Ishikawa (cell line): ENCODE results near the gene NKD1.

ENCODE experiments used
- CEBPB ChIP-seq: IDR thresholded peaks from 2 replicates; pipeline ENCODE4 v1.6.1; 2012
- EP300 ChIP-seq: IDR thresholded peaks from 2 replicates; pipeline ENCODE4 v1.6.1; 2012; ENCODE audit warnings: borderline replicate concordance
- REST ChIP-seq: IDR thresholded peaks from 2 replicates; pipeline ENCODE4 v1.6.1; 2012; ENCODE audit warnings: low read depth, mild to moderate bottlenecking
- TAF1 ChIP-seq: IDR thresholded peaks from 2 replicates; pipeline ENCODE4 v1.6.1; 2012; ENCODE audit warnings: low read depth, mild to moderate bottlenecking
- TCF12 ChIP-seq: IDR thresholded peaks from 2 replicates; pipeline ENCODE4 v1.6.1; 2012; ENCODE audit warnings: low read depth
- USF1 ChIP-seq: IDR thresholded peaks from 2 replicates; pipeline ENCODE4 v1.6.1; 2012

- TF ChIP-seq USF1, result no peak
- no peak for TF ChIP-seq EP300
- no peak for TF ChIP-seq TAF1
- TF ChIP-seq REST, result no peak
- no peak for TF ChIP-seq CEBPB
- no peak for TF ChIP-seq TCF12
Observed at GRCh38 chr16:50675686-50676610, 127.8 kb downstream of the NKD1 start.
